HG02678 (cell line): ENCODE results near the gene CLN5.
"Not testable (repeated sequence)": the region's sequence is repeated elsewhere in the genome, so short reads cannot be mapped to it uniquely, and the experiment has no call there.

Source experiments
- ATAC-seq: cut with Tn5 transposase; IDR thresholded peaks from one replicate; pipeline ENCODE4 v1.9.1; 2021; ENCODE audit warnings: mild to moderate bottlenecking, moderate library complexity; ENCODE audit not compliant: unreplicated experiment

Gene CLN5

GRCh38 chr13:76991796-76992547 lies at the start of gene CLN5:
TSS of gene CLN5 (plus strand) at chr13:76992081. CDS start at chr13:76992099, 18 bp downstream.
- peak; percentile 96 for ATAC-seq

- ATAC-seq, result no peak
Observed at GRCh38 chr13:76942363-76942762, 49.5 kb upstream of the CLN5 start.

- ATAC-seq, result no peak
Observed at GRCh38 chr13:76943646-76944045, 48.2 kb upstream of the CLN5 start.

- no peak for ATAC-seq
Observed at GRCh38 chr13:76944456-76944855, 47.4 kb upstream of the CLN5 start.

GRCh38 chr13:76948149-76948548 lies 43.7 kb upstream of the CLN5 start, which contains the start of gene ACOD1:
TSS of gene ACOD1 (plus strand) at chr13:76948511. CDS start at chr13:76948559, 48 bp downstream.
- ATAC-seq, result no peak

- ATAC-seq, result no peak
Observed at GRCh38 chr13:76950101-76950500, 41.8 kb upstream of the CLN5 start.

- ATAC-seq, result no peak
Observed at GRCh38 chr13:76953968-76954367, 37.9 kb upstream of the CLN5 start.

GRCh38 chr13:76954538-76954937 lies 37.3 kb upstream of the CLN5 start:
- ATAC-seq, result no peak

- ATAC-seq, result no peak
Observed at GRCh38 chr13:76955193-76955592, 36.7 kb upstream of the CLN5 start.

GRCh38 chr13:76955661-76956060 lies 36.2 kb upstream of the CLN5 start:
- no peak for ATAC-seq

GRCh38 chr13:76958841-76959432 lies 32.9 kb upstream of the CLN5 start:
- no peak for ATAC-seq

- ATAC-seq, result not testable (repeated sequence)
Observed at GRCh38 chr13:76959734-76960133, 32.1 kb upstream of the CLN5 start.

- no peak for ATAC-seq
Observed at GRCh38 chr13:76965759-76966421, 26.0 kb upstream of the CLN5 start.

GRCh38 chr13:76967031-76967430 lies 24.9 kb upstream of the CLN5 start:
- ATAC-seq, result no peak

GRCh38 chr13:76968041-76968440 lies 23.8 kb upstream of the CLN5 start:
- ATAC-seq, result no peak

GRCh38 chr13:76969488-76970365 lies 22.2 kb upstream of the CLN5 start:
- no peak for ATAC-seq

- ATAC-seq, result no peak
Observed at GRCh38 chr13:76971215-76971614, 20.7 kb upstream of the CLN5 start.

GRCh38 chr13:76971851-76972829 lies 19.7 kb upstream of the CLN5 start:
- ATAC-seq, result no peak

- ATAC-seq, result no peak
Observed at GRCh38 chr13:76973920-76974617, 17.8 kb upstream of the CLN5 start.
